MM.1S (cell line): Measurements from ENCODE around the gene PLCXD3.

Source experiments
- DNase-seq: peaks from one replicate; pipeline ENCODE4 v3.0.0-alpha.2; 2015
- H2AFZ ChIP-seq: fragments of 300-600 bp; sonication (generic); 2 replicates; pipeline ENCODE4 v1.6.0; 2016; ENCODE audit warnings: antibody characterized with exemption, low read length
- H3F3A ChIP-seq: fragments of 300-600 bp; sonication (generic); 2 replicates; pipeline ENCODE4 v1.6.1; 2016; ENCODE audit warnings: mild to moderate bottlenecking, antibody characterized with exemption, low read length, moderate library complexity, mixed read lengths; ENCODE audit not compliant: insufficient read depth
- H3K27ac ChIP-seq: fragments of 300-600 bp; sonication (generic); 2 replicates; pipeline ENCODE4 v1.5.1; 2016; ENCODE audit warnings: mild to moderate bottlenecking, low read length
- H3K27me3 ChIP-seq: fragments of 300-600 bp; sonication (generic); replicated peaks from 2 replicates; pipeline ENCODE4 v1.6.0; 2016; ENCODE audit warnings: low read length; ENCODE audit not compliant: insufficient read depth
- H3K36me3 ChIP-seq: fragments of 300-600 bp; sonication (generic); replicated peaks from 2 replicates; pipeline ENCODE4 v1.6.1; 2016; ENCODE audit warnings: mild to moderate bottlenecking, low read length, mixed read lengths; ENCODE audit not compliant: insufficient read depth
- H3K4me1 ChIP-seq: fragments of 300-600 bp; sonication (generic); 2 replicates; pipeline ENCODE4 v1.6.1; 2016; ENCODE audit warnings: low read length, mixed read lengths
- H3K4me2 ChIP-seq: fragments of 300-600 bp; sonication (generic); 2 replicates; pipeline ENCODE4 v1.6.0; 2016; ENCODE audit warnings: low read depth, low read length
- H3K4me3 ChIP-seq: fragments of 300-600 bp; sonication (generic); 2 replicates; pipeline ENCODE4 v1.5.1; 2016; ENCODE audit warnings: low read length, mixed read lengths
- H3K79me2 ChIP-seq: fragments of 300-600 bp; sonication (generic); 2 replicates; pipeline ENCODE4 v1.6.1; 2016; ENCODE audit warnings: mixed run types, low read length, mixed read lengths
- H3K9ac ChIP-seq: fragments of 300-600 bp; sonication (generic); 2 replicates; pipeline ENCODE4 v1.6.1; 2016; ENCODE audit warnings: low read length, mixed read lengths
- H3K9me2 ChIP-seq: fragments of 300-600 bp; sonication (generic); replicated peaks from 2 replicates; pipeline ENCODE4 v1.6.1; 2016; ENCODE audit warnings: mild to moderate bottlenecking, low read length, mixed read lengths; ENCODE audit not compliant: insufficient read depth
- H3K9me3 ChIP-seq: fragments of 300-600 bp; sonication (generic); replicated peaks from 2 replicates; pipeline ENCODE4 v1.6.1; 2016; ENCODE audit warnings: mild to moderate bottlenecking, low read length, mixed read lengths; ENCODE audit not compliant: insufficient read depth
- H4K20me1 ChIP-seq: fragments of 300-600 bp; sonication (generic); 2 replicates; pipeline ENCODE4 v1.6.1; 2016; ENCODE audit warnings: mild to moderate bottlenecking, low read length, moderate library complexity, mixed read lengths; ENCODE audit not compliant: insufficient read depth
- CTCF ChIP-seq: fragments of 300-600 bp; sonication (generic); IDR thresholded peaks from 2 replicates; pipeline ENCODE4 v1.5.1; 2016; ENCODE audit warnings: antibody characterized with exemption, low read length, mixed read lengths
- EZH2 ChIP-seq: fragments of 300-600 bp; sonication (generic); optimal IDR thresholded peaks from 2 replicates; pipeline ENCODE3; 2017; ENCODE audit warnings: low read depth, mild to moderate bottlenecking, antibody characterized with exemption, low read length, mixed read lengths
- EZH2phosphoT487 ChIP-seq: fragments of 300-600 bp; sonication (generic); IDR thresholded peaks from 2 replicates; pipeline ENCODE4 v1.6.1; 2018; ENCODE audit warnings: antibody characterized with exemption, low read length

PLCXD3 gene

GRCh38 chr5:41532485-41532884, 22.1 kb upstream of the PLCXD3 start:
- Histone ChIP-seq H3K4me1 (no peaks in the 10 kb centered on the region), H3K27me3 (no peaks in the 10 kb centered on the region), H3K9me2 (no peaks in the 10 kb centered on the region), H3K4me2 (no peak overlapping the region), H3K9ac (no peak overlapping the region), H3K79me2 (no peaks in the 10 kb centered on the region), H3K9me3 (no peaks in the 10 kb centered on the region), H3K4me3 (no peak overlapping the region), H3K27ac (no peak overlapping the region), H3F3A (no peaks in the 10 kb centered on the region), H4K20me1 (no peaks in the 10 kb centered on the region), H2AFZ (no peak overlapping the region), H3K36me3 (no peaks in the 10 kb centered on the region)
- no peak for TF ChIP-seq EZH2phosphoT487
- no peak for TF ChIP-seq CTCF
- TF ChIP-seq EZH2 = no peak
- DNase-seq = peak; percentile 61

GRCh38 chr5:41527201-41527779, 16.9 kb upstream of the PLCXD3 start:
- no peak overlapping the region for H2AFZ ChIP-seq
- no peak overlapping the region for H3K9ac ChIP-seq
- H3K27me3 ChIP-seq = no peaks in the 10 kb centered on the region
- no peak overlapping the region for H3K4me2 ChIP-seq
- DNase-seq = no peak
- TF ChIP-seq EZH2phosphoT487 (no peak), EZH2 (no peak), CTCF (no peak)
- no peaks in the 10 kb centered on the region for H3K9me3 ChIP-seq
- H3K4me3 ChIP-seq = no peak overlapping the region
- no peaks in the 10 kb centered on the region for H3K9me2 ChIP-seq
- H3F3A ChIP-seq = no peaks in the 10 kb centered on the region
- no peaks in the 10 kb centered on the region for H3K4me1 ChIP-seq
- no peaks in the 10 kb centered on the region for H4K20me1 ChIP-seq
- no peaks in the 10 kb centered on the region for H3K36me3 ChIP-seq
- H3K79me2 ChIP-seq = no peaks in the 10 kb centered on the region
- no peak overlapping the region for H3K27ac ChIP-seq

- Histone ChIP-seq H3K36me3 (no peaks in the 10 kb centered on the region), H3K27me3 (no peaks in the 10 kb centered on the region), H3K9ac (no peak overlapping the region), H3K4me3 (no peak overlapping the region), H3F3A (no peaks in the 10 kb centered on the region), H4K20me1 (no peaks in the 10 kb centered on the region), H3K4me1 (no peaks in the 10 kb centered on the region), H3K9me3 (no peaks in the 10 kb centered on the region), H3K27ac (no peak overlapping the region), H2AFZ (no peak overlapping the region), H3K4me2 (no peak overlapping the region), H3K9me2 (no peaks in the 10 kb centered on the region), H3K79me2 (no peaks in the 10 kb centered on the region)
- DNase-seq = no peak
- TF ChIP-seq CTCF = no peak
- TF ChIP-seq EZH2 = no peak
- no peak for TF ChIP-seq EZH2phosphoT487
Measured at GRCh38 chr5:41526699-41527098, 16.3 kb upstream of the PLCXD3 start.
